GM19043 (cell line): ENCODE results near the gene FRMD7.

ENCODE experiments used
- ATAC-seq: cut with Tn5 transposase; IDR thresholded peaks from one replicate; pipeline ENCODE4 v1.9.1; 2021; ENCODE audit warnings: low read depth; ENCODE audit not compliant: unreplicated experiment

Gene FRMD7

DNA sequence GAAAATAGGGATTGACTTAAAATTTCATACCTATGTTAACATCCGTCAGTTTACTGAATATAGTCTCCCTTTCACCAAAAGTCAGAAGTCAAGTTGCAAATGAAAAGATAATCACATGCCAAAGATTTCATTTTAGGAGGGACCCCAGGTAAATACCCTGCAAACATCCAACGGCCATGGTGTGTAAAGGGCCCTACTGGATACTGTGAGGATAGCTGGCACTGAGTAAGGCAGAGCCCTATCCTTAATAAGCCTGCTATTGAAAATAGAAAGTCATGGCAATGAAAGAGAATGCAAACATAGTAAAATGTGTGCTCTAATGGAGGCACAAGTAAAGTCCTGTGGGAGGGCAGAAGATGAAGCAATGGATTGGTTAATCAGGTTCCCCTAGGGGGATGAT, 83.8 kb downstream of the FRMD7 start:
- no peak for ATAC-seq

DNA sequence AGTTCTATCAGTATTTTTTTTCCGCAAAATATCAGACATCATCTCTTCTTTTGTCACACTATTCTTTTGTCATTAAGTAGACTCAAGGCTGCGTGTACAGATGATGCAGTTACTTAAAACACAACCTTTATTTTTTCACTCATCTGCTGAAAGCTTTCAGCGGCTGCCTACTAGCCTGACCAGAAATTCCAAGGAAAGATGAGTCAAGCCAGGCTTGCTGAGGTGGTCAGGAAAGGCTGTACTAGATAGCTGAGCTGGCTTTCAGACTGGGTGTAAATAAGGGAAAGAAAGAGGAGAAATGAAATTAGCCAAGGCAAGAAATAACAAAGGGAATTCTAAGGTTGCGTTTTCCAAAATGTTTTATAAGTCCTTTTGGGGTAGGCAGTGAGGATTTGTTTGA, 86.8 kb downstream of the FRMD7 start:
- no peak for ATAC-seq

DNA sequence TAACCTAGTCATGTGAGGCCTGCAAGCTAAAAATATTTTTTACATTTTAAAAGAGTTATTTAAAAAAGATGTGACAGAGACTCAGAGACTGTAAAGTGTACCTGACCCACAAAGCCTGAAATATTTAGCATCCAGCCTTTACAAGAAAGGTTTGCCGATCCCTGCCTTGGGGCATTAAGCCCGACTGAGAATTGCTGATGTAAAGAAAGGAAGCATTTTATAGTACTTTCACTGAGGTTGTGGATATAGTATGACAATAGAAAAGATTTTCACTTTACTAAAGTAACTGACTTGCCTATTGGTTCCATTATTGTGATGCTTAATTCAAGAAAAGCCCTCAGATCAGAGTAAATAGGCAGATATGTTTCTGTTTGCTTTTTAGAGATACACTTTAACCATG, 87.8 kb downstream of the FRMD7 start:
- ATAC-seq: no peak

DNA sequence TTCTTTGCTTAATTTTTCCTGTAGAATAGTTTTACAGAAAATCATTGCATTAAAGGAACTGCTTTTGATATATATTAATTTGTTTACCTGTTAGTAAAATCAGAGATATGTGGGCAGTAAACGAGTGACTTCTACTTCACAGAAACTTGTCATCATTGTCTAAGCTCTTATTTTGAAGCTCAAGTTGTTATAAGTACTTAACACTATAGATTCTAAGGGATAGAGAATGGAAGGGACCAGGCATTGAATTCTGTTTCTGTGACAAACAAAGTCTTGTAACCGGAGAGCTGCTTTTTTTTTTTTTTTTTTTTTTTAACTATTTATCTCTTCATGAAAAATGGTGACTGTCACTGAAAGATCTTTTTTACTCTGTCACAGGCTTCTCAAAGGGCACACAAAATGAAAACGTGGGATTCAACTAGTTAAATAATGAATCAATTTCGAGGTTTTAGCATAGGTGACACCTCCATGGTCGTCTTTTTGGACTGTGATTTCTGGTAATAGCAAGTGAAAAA, 90.3 kb downstream of the FRMD7 start:
- ATAC-seq: no peak

DNA sequence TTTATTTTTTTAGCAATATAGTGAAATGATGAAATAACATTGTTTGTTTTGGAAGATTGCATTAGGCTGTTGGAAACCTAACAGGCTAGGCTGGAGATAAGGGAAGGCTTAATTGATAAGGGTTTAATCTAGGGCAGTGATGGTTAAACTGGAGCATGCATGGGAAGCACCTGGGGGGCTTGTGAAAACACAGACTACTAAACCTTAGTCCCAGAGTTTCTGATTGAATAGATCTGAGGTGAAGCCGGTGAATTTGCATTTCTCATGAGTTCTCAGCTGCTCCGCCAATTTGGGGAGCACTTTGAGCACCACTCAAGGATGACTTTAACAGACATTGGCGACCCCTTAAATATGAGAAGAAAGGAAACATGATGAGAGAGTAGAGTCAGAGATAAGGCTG, 93.2 kb downstream of the FRMD7 start:
- peak; percentile 33 for ATAC-seq

DNA sequence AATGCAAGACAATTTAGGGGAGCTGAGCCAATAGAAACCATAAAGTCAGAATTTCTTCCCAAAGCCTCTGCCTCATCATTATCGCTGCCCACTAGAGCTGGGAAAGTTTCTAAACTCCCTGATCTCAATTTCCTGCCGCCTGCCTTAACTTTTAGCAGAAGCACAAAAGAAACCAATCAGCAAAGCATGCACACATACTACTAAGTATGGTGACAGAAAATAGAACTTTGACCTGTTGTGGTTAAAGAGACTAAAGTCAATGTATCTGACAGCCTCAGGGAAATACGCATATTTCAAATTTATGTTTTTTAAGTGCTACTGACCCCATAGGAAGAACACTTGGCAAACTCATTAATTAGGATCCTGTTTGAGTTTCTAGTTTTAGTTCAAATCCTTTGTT, 94.7 kb downstream of the FRMD7 start:
- no peak for ATAC-seq

DNA sequence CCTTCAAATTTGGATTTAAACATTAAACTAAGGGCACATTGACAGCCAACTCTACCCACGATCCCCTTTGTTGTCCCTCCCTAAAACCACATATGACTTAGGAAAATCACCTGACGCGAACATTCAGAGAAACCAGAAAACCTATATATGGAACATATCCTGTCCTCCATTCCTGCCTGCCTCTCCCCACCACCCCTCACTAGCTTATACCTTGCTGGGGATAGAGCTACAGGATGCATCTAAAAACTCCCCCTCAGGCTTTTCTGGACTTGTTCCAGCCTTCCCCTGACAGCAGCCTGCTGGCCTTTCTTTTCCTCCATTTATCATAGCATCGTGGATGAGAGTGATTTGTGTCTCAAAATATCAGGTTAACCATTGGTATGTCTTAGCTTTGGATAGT, 96.0 kb downstream of the FRMD7 start:
- ATAC-seq: no peak

DNA sequence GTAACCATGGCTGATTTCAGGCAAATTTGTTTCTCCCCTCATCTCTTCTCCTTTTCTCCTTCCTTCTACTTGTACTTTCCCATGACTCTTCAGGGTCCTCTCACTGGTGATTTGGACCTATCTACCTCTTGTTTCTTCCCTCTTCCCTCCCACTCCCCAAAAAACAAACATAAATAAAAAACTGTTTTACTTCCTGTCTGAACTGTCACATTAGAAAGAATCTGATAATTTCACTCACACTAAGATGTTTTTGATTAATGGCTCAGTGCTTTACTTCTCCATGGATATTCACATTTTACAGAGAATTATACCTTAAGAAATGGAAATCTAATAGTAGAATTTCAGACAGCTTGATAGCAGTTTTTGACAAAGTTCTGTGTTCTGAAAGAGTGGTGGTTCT, 97.6 kb downstream of the FRMD7 start:
- no peak for ATAC-seq
